ENCODE data around the gene TOP2B.

Gene TOP2B

DNA sequence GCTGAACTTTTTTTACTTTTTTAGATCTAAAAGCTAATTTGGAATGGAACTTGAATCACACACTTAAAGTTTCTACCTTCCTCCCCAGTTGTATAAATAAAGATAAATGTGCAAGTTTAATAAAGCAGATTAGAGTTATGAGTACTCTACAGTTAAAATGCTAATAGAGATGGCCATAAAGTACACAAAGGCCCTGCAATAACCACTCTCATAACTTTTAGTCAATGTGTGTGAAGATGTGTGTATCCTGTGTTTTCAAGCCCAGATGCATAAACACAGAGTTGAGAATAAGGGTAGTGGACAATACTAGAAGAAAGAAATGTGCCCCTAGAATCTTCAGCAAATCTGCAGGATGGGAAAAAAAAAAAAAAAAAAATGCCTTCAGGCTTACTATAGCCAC is 45.3 kb downstream of the TOP2B start:
- TF ChIP-seq, protein P1, sequence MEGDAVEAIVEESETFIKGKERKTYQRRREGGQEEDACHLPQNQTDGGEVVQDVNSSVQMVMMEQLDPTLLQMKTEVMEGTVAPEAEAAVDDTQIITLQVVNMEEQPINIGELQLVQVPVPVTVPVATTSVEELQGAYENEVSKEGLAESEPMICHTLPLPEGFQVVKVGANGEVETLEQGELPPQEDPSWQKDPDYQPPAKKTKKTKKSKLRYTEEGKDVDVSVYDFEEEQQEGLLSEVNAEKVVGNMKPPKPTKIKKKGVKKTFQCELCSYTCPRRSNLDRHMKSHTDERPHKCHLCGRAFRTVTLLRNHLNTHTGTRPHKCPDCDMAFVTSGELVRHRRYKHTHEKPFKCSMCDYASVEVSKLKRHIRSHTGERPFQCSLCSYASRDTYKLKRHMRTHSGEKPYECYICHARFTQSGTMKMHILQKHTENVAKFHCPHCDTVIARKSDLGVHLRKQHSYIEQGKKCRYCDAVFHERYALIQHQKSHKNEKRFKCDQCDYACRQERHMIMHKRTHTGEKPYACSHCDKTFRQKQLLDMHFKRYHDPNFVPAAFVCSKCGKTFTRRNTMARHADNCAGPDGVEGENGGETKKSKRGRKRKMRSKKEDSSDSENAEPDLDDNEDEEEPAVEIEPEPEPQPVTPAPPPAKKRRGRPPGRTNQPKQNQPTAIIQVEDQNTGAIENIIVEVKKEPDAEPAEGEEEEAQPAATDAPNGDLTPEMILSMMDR (IDR thresholded peaks at IDR 0.05; ENCODE audit: extremely low read depth, missing control alignments): no peak
- DNase-seq (ENCODE audit: low spot score): no peak

DNA sequence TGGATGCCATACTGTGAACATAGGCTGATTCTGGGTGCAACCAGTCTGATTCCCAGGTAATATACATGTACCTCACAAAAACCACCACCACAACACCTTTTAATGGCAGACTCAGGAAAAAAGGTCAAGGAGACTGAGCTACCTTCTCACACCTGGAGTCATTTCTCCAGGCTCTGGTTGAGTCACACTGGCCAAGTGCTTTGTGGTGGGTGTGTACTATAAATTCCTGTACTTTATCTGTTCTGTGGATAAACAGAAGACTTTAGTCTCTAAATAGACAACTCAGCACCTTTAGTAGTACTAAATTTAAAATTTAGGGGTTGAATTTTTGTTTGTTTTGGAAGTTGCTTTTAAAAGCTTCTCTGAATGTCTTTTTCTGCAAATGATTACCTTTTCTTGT is 46.7 kb downstream of the TOP2B start:
- DNase-seq (ENCODE audit: low spot score): no peak
- TF ChIP-seq, protein P1 (IDR thresholded peaks at IDR 0.05; ENCODE audit: extremely low read depth, missing control alignments): no peak

DNA sequence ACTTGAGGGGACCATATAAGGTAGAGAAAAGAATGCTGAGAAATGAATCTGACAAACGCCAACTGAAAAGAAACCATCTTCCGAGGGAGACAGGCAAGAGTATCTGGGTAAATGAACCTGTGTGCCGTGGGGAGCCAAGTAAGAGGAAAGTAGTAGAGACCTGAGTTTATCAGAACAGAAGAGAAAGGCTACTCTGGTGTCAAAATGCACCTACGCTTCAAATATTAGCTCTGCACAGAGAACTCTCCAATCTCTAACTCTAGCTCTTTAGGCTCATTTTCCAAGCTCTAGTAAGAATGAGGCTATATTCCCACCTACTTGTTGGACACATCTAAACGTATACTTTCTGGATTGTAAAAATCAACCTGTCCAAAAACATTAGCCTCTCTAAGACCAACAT is 53.5 kb downstream of the TOP2B start:
- DNase-seq (ENCODE audit: low spot score): no peak
- TF ChIP-seq, protein P1 (IDR thresholded peaks at IDR 0.05; ENCODE audit: extremely low read depth, missing control alignments): no peak

DNA sequence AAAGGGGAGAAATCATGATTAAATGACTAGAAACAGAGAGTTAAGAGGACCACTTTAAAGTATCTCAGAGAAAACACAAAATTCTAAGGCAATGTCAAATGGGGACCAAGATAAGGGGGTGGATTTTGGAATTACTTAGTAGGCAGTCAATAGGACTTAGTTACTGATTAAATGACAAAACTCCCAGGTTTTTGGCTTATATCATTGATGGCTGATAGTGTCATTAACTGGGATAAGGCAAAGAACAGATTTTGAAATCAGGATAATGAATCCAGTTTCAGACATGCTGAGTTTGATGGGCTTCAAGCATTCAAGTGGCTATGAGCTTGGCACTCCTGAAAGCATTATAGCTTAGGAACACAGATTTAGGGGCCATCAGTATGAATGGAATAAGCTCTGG is 53.9 kb downstream of the TOP2B start:
- TF ChIP-seq, protein P1 (IDR thresholded peaks at IDR 0.05; ENCODE audit: extremely low read depth, missing control alignments): no peak
- DNase-seq (ENCODE audit: low spot score): no peak

DNA sequence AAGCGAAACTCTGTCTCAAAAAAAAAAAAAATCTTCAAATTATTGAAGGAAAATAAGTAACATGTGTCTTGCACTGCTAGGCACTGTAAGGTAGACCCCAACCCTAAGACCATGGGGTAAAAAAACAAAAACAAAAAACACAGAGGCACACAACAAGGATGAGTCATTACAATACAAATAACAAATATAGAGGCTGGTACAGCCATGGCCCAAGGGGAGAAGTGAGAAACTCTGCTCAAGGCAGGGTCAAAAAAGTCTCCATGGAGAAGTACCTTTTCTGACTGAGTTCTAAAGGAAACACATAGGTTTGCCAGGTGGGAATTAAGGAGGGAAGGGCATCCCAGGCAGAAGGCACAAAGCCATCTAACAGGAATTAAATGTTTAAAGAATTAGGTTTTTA is 54.5 kb downstream of the TOP2B start:
- DNase-seq (ENCODE audit: low spot score): no peak
- TF ChIP-seq, protein P1 (IDR thresholded peaks at IDR 0.05; ENCODE audit: extremely low read depth, missing control alignments): no peak

DNA sequence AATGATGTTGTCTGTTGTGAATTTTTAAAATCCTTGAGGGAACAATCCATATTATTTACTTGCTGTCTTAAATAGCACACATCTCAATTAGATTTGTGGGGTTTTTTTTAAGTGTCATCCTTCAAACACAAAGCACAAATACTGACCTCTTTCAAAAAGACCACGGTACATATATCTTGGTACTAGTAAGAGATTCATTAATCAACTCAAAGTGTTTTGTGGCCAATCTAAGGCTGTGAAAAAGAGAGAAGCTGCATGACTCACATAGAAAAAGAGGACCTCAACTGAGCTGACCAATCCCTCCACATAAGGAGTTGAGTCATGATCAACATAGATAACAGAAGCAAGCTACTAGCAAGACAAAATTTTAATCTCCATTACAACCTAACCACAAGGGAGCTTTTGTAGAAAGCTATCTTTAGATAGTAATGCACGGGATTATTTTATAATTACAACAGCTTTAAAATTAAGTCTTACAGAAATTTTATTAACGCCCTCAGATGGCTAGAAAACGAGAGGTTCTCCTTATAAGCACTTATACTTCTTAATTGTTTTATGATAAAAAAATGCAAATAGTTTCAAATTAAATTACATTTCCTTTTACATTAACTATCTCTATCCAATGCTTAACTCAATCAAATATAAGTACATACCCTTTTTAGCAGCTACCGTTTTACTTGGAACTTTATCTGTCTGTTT is 60.5 kb downstream of the TOP2B start:
- TF ChIP-seq, protein P1 (IDR thresholded peaks at IDR 0.05; ENCODE audit: extremely low read depth, missing control alignments): no peak
- no peak for DNase-seq (ENCODE audit: low spot score)

DNA sequence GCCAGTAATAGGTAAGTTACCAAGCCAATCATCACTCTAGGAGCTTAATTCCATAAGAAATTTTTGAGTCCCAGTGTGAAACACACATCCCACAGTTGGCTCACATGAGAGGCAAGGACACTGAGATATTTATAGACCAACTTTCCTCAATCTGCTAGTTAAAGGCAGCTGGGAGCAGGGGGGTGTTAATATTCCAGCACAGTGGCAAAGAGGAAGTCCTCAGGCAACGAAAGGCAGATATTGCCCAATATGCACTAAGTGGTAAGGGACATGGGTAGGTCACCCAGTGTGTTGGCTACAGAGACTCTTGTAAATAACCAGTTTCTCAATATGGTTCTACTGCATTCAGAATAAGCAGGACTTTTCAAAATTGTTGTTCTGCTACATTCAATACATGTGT is 61.0 kb downstream of the TOP2B start:
- no peak for DNase-seq (ENCODE audit: low spot score)
- TF ChIP-seq, protein P1 (IDR thresholded peaks at IDR 0.05; ENCODE audit: extremely low read depth, missing control alignments): no peak

All from GM20000 (cell line).